HFF-Myc (cell line): Measurements from ENCODE around the gene DAP.
"Not testable (repeated sequence)": the region's sequence is repeated elsewhere in the genome, so short reads cannot be mapped to it uniquely, and the experiment has no call there.

Experiments used
- DNase-seq: peaks from one replicate; pipeline ENCODE4 v3.0.0-alpha.2; 2011; ENCODE audit warnings: low read depth; ENCODE audit errors: extremely low read depth
- H3K4me3 ChIP-seq: replicated peaks from 2 replicates; pipeline ENCODE4 v1.5.1; 2011; ENCODE audit warnings: low read depth, mild to moderate bottlenecking, control low read depth, low read length
- CTCF ChIP-seq: IDR thresholded peaks from 2 replicates; pipeline ENCODE4 v1.5.1; 2012; ENCODE audit warnings: mild to moderate bottlenecking, low read depth, low read length, control low read depth; ENCODE audit errors: missing control alignments

The DAP gene

GRCh38 chr5:10647640-10648039, 113.4 kb downstream of the DAP start:
- no peak for TF ChIP-seq CTCF
- H3K4me3 ChIP-seq: no peak overlapping the region
- no peak for DNase-seq

- TF ChIP-seq CTCF: no peak
- no peak overlapping the region for H3K4me3 ChIP-seq
- DNase-seq: no peak
These were observed 115.4 kb downstream of the DAP start for GRCh38 chr5:10645671-10646070.

- no peak for DNase-seq
These were observed 115.9 kb downstream of the DAP start for GRCh38 chr5:10645146-10645545.

GRCh38 chr5:10644192-10644591, 116.8 kb downstream of the DAP start:
- TF ChIP-seq CTCF: no peak
- DNase-seq: no peak
- no peak overlapping the region for H3K4me3 ChIP-seq

More at GRCh38 chr5:10645146-10645545, 115.9 kb downstream of the DAP start:
- H3K4me3 ChIP-seq: no peak overlapping the region
- TF ChIP-seq CTCF: no peak

GRCh38 chr5:10642367-10642766, 118.7 kb downstream of the DAP start:
- H3K4me3 ChIP-seq: no peak overlapping the region
- DNase-seq: no peak
- no peak for TF ChIP-seq CTCF

GRCh38 chr5:10639846-10640368, 121.1 kb downstream of the DAP start:
- TF ChIP-seq CTCF: no peak
- H3K4me3 ChIP-seq: no peak overlapping the region
- no peak for DNase-seq

- DNase-seq, H3K4me3 ChIP-seq: not testable (repeated sequence)
These were observed 122.3 kb downstream of the DAP start for GRCh38 chr5:10638723-10639122.
